ENCODE data around the gene MAPK14.

The MAPK14 gene

GRCh38 chr6:36033935-36034334 lies 6.3 kb downstream of the MAPK14 start:
- H3K27ac ChIP-seq = peak overlapping the region in 3 of 21 experiments; percentile 5 to 26 (median 18)
- no peak overlapping the region for H3K4me3 ChIP-seq

GRCh38 chr6:36034441-36034840 lies 6.8 kb downstream of the MAPK14 start:
- H3K4me3 ChIP-seq = no peak overlapping the region
- H3K27ac ChIP-seq = peak overlapping the region in 1 of 21 experiments; percentile 5

- Histone ChIP-seq H3K4me3 (no peak overlapping the region), H3K27ac (no peak overlapping the region)
Observed at GRCh38 chr6:36035225-36035624, 7.6 kb downstream of the MAPK14 start.

GRCh38 chr6:36038120-36038876 lies 10.7 kb downstream of the MAPK14 start:
- Histone ChIP-seq H3K4me3 (no peak overlapping the region), H3K27ac (peak overlapping the region in 4 of 21 experiments; percentile 4 to 16 (median 8))

- Histone ChIP-seq H3K4me3 (no peak overlapping the region), H3K27ac (peak overlapping the region in 4 of 21 experiments; percentile 2 to 20 (median 10))
Observed at GRCh38 chr6:36039112-36039511, 11.5 kb downstream of the MAPK14 start.

GRCh38 chr6:36040958-36041357 lies 13.3 kb downstream of the MAPK14 start:
- Histone ChIP-seq H3K27ac (no peak overlapping the region), H3K4me3 (no peak overlapping the region)

- H3K4me3 ChIP-seq = no peak overlapping the region
- peak overlapping the region in 1 of 21 experiments; percentile 54 for H3K27ac ChIP-seq
Observed at GRCh38 chr6:36042618-36043260, 15.1 kb downstream of the MAPK14 start.

- H3K27ac ChIP-seq = peak overlapping the region in 1 of 21 experiments; percentile 1
- H3K4me3 ChIP-seq = no peak overlapping the region
Observed at GRCh38 chr6:36049582-36049981, 22.0 kb downstream of the MAPK14 start.

GRCh38 chr6:36050305-36050704 lies 22.7 kb downstream of the MAPK14 start:
- no peak overlapping the region for H3K4me3 ChIP-seq
- peak overlapping the region in 1 of 21 experiments; percentile 1 for H3K27ac ChIP-seq

- peak overlapping the region in 3 of 21 experiments; percentile 4 to 64 (median 21) for H3K27ac ChIP-seq
- no peak overlapping the region for H3K4me3 ChIP-seq
Observed at GRCh38 chr6:36050947-36051710, 23.5 kb downstream of the MAPK14 start.

GRCh38 chr6:36052097-36052496 lies 24.5 kb downstream of the MAPK14 start:
- H3K27ac ChIP-seq = peak overlapping the region in 2 of 21 experiments; percentile 39 to 64
- H3K4me3 ChIP-seq = no peak overlapping the region

- H3K27ac ChIP-seq = no peak overlapping the region
- no peak overlapping the region for H3K4me3 ChIP-seq
Observed at GRCh38 chr6:36053878-36054277, 26.3 kb downstream of the MAPK14 start.

- no peak overlapping the region for H3K4me3 ChIP-seq
- H3K27ac ChIP-seq = no peak overlapping the region
Observed at GRCh38 chr6:36054415-36054814, 26.8 kb downstream of the MAPK14 start.

GRCh38 chr6:36054956-36055355 lies 27.3 kb downstream of the MAPK14 start:
- H3K27ac ChIP-seq = no peak overlapping the region
- no peak overlapping the region for H3K4me3 ChIP-seq

- Histone ChIP-seq H3K27ac (no peak overlapping the region), H3K4me3 (no peak overlapping the region)
Observed at GRCh38 chr6:36056178-36056577, 28.6 kb downstream of the MAPK14 start.

- H3K27ac ChIP-seq = no peak overlapping the region
- H3K4me3 ChIP-seq = no peak overlapping the region
Observed at GRCh38 chr6:36061236-36061635, 33.6 kb downstream of the MAPK14 start.

- no peak overlapping the region for H3K27ac ChIP-seq
- H3K4me3 ChIP-seq = no peak overlapping the region
Observed at GRCh38 chr6:36062247-36062646, 34.6 kb downstream of the MAPK14 start.

- Histone ChIP-seq H3K27ac (no peak overlapping the region), H3K4me3 (no peak overlapping the region)
Observed at GRCh38 chr6:36063318-36064060, 35.9 kb downstream of the MAPK14 start.

GRCh38 chr6:36064770-36065396 lies 37.3 kb downstream of the MAPK14 start:
- Histone ChIP-seq H3K27ac (peak overlapping the region in 2 of 21 experiments; percentile 7 to 20), H3K4me3 (no peak overlapping the region)
